HepG2 (cell line): Measurements from ENCODE around the gene RPS6KA2. TPM values are rescaled to one million over a fixed set of nuclear protein-coding genes. Genes with fewer than 3 reads are reported as not detected.

Experiments
- BHLHE40 ChIP-seq: IDR thresholded peaks from 2 replicates; pipeline ENCODE4 v1.6.1; 2011; ENCODE audit warnings: low read length, improper control_type of control experiment
- FOSL2 ChIP-seq: sonication (generic); formaldehyde crosslinking; IDR thresholded peaks from 2 replicates; pipeline ENCODE4 v1.4.0; 2020; ENCODE audit warnings: missing genetic modification reagents
- FOXK1 ChIP-seq: sonication (generic); formaldehyde crosslinking; IDR thresholded peaks from 2 replicates; pipeline ENCODE4 v1.4.0; 2020; ENCODE audit warnings: low read depth, missing genetic modification reagents, borderline replicate concordance
- KMT2B ChIP-seq: IDR thresholded peaks from 2 replicates; pipeline ENCODE4 v1.6.1; 2016; ENCODE audit warnings: missing genetic modification reagents, missing compliant biosample characterization
- MYNN ChIP-seq: sonication (generic); formaldehyde crosslinking; IDR thresholded peaks from 2 replicates; pipeline ENCODE4 v1.4.0; 2020; ENCODE audit warnings: mild to moderate bottlenecking, low read depth, missing genetic modification reagents
- SIX1 ChIP-seq: sonication (generic); formaldehyde crosslinking; IDR thresholded peaks from 2 replicates; pipeline ENCODE4 v1.4.0; 2020; ENCODE audit warnings: missing genetic modification reagents, borderline replicate concordance
- ZFP90 ChIP-seq: sonication (generic); formaldehyde crosslinking; IDR thresholded peaks from 2 replicates; pipeline ENCODE4 v1.8.0; 2022; ENCODE audit warnings: missing genetic modification reagents, mild to moderate bottlenecking, inconsistent platforms, borderline replicate concordance
- ZNF256 ChIP-seq: sonication (generic); formaldehyde crosslinking; conservative IDR thresholded peaks from 2 replicates; pipeline ENCODE4 v1.4.0; 2020; ENCODE audit warnings: missing genetic modification reagents
- ZNF317 ChIP-seq: sonication (generic); formaldehyde crosslinking; IDR thresholded peaks from 2 replicates; pipeline ENCODE4 v1.5.0; 2020; ENCODE audit warnings: mild to moderate bottlenecking, missing genetic modification reagents
- ZNF766 ChIP-seq: sonication (generic); formaldehyde crosslinking; IDR thresholded peaks from 2 replicates; pipeline ENCODE4 v1.5.0; 2020; ENCODE audit warnings: missing genetic modification reagents, borderline replicate concordance
- ZSCAN22 ChIP-seq: sonication (generic); formaldehyde crosslinking; IDR thresholded peaks from 2 replicates; pipeline ENCODE4 v1.4.0; 2020; ENCODE audit warnings: mild to moderate bottlenecking, missing genetic modification reagents
- polyA plus RNA-seq, 8 experiments: library from polyadenylated mRNA; depleted of rRNA in 3 of 8; stranded (reverse) in 7 of 8; unstranded in 1 of 8; fragments of >200 nt; fragmentation: Illumina TruSeq in 4 of 8; extraction: Trizol in 4 of 8; gene quantifications; 2 replicates each; pipeline versions ENCODE4 v1.2.1 to v1.2.3, GENCODE V29; 2011 to 2016; ENCODE audit warnings: low read depth in 4 of 8, missing spikeins in 1 of 8, mixed read lengths in 1 of 8; ENCODE audit not compliant: insufficient read depth in 1 of 8
- total RNA-seq, 5 experiments: library from RNA; depleted of rRNA; stranded (reverse); fragments of >200 nt; fragmentation: Illumina TruSeq; extraction: Trizol; gene quantifications; 2 replicates each; pipeline ENCODE4 v1.2.3, GENCODE V29; 2016; ENCODE audit warnings: low read depth in 1 of 5
- TF ChIP-seq, protein P1 (sequence below): sonication (generic); formaldehyde crosslinking; IDR thresholded peaks from 2 replicates; pipeline ENCODE4 v1.5.0; 2020; ENCODE audit warnings: mild to moderate bottlenecking, missing genetic modification reagents, moderate library complexity
- TF ChIP-seq, protein P2 (sequence below): IDR thresholded peaks from 2 replicates; pipeline ENCODE4 v1.6.1; 2016; ENCODE audit warnings: low read depth, control low read depth
- TF ChIP-seq, protein P3 (sequence below): sonication (generic); formaldehyde crosslinking; IDR thresholded peaks from 2 replicates; pipeline ENCODE4 v1.5.1; 2020; ENCODE audit warnings: missing genetic modification reagents, mild to moderate bottlenecking, borderline replicate concordance
- TF ChIP-seq, protein P4 (sequence below): sonication (generic); formaldehyde crosslinking; IDR thresholded peaks from 2 replicates; pipeline ENCODE4 v1.8.1; 2023; ENCODE audit warnings: mild to moderate bottlenecking, moderate library complexity, missing genetic modification reagents
- TF ChIP-seq, protein P5 (sequence below): sonication (generic); formaldehyde crosslinking; IDR thresholded peaks from 2 replicates; pipeline ENCODE4 v1.5.1; 2020; ENCODE audit warnings: mild to moderate bottlenecking, missing genetic modification reagents, moderate library complexity

The RPS6KA2 gene
- total and polyA plus RNA-seq, 2 of the 13 experiments (the other 11 are each of a cell fraction or from before 2014, with no cell fraction given), result 0.22 to 0.38 TPM

DNA sequence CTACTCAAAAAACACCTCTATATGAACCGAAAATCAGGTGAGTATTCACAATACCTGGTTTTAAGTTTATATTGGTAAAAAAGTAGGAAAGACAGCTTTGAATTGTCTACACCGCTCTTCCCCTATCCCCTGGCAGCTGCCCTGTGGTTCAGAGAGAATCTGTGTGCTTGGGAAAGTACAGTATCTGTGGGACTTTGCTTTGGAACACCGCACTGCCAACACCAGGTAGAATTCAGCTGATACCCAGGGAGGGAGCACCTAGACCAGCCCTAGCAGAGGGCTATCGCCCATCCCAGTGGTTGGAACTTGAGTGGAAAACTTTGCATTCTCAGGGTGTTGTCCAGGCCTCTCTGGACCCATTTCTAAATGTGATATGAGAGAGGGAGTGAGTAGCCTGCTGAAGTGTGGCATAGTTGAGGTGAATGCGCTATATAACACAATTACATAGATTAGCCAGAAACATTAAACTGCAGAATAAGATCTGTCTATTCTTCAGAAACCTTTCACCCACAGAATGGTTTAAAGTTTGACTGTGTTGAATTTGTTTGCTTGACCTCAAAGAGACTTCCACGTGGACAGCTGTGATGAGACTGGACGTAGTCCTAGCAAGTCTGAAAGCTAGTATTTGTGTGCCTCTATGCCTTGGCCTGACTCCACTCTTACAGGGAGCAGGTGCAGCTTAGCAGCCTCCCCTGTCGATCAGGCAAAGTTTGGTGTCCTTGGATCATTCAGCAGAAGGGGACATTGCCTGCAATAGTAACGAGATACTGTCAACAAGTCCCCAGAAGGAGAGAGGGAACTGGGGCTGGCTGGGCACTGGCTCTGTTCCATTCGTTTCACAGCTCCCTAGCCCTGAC lies 232.8 kb downstream of the RPS6KA2 start (continued):
- TF ChIP-seq SIX1 (peak; percentile 46; the same call in 1 of the 2 replicates), MYNN (no peak), ZFP90 (peak; percentile 65; the same call in 1 of the 2 replicates), ZNF256 (CRISPR knock-in tag) (0 out of 2 replicates have a peak, but pooled peaks have one; percentile 48), ZSCAN22 (0 out of 2 replicates have a peak, but pooled peaks have one; percentile 44), ZNF317 (CRISPR knock-in tag) (peak; percentile 67; the same call in 1 of the 2 replicates), KMT2B (CRISPR knock-in tag) (no peak), FOSL2 (CRISPR knock-in tag) (0 out of 2 replicates have a peak, but pooled peaks have one; percentile 5), FOXK1 (CRISPR knock-in tag) (peak; percentile 64; the same call in 1 of the 2 replicates), BHLHE40 (no peak), ZNF766 (CRISPR knock-in tag) (peak; percentile 79; the same call in 1 of the 2 replicates)
- TF ChIP-seq, protein P1, sequence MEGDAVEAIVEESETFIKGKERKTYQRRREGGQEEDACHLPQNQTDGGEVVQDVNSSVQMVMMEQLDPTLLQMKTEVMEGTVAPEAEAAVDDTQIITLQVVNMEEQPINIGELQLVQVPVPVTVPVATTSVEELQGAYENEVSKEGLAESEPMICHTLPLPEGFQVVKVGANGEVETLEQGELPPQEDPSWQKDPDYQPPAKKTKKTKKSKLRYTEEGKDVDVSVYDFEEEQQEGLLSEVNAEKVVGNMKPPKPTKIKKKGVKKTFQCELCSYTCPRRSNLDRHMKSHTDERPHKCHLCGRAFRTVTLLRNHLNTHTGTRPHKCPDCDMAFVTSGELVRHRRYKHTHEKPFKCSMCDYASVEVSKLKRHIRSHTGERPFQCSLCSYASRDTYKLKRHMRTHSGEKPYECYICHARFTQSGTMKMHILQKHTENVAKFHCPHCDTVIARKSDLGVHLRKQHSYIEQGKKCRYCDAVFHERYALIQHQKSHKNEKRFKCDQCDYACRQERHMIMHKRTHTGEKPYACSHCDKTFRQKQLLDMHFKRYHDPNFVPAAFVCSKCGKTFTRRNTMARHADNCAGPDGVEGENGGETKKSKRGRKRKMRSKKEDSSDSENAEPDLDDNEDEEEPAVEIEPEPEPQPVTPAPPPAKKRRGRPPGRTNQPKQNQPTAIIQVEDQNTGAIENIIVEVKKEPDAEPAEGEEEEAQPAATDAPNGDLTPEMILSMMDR (CRISPR knock-in tag), result peak; percentile 58
- TF ChIP-seq, protein P2, sequence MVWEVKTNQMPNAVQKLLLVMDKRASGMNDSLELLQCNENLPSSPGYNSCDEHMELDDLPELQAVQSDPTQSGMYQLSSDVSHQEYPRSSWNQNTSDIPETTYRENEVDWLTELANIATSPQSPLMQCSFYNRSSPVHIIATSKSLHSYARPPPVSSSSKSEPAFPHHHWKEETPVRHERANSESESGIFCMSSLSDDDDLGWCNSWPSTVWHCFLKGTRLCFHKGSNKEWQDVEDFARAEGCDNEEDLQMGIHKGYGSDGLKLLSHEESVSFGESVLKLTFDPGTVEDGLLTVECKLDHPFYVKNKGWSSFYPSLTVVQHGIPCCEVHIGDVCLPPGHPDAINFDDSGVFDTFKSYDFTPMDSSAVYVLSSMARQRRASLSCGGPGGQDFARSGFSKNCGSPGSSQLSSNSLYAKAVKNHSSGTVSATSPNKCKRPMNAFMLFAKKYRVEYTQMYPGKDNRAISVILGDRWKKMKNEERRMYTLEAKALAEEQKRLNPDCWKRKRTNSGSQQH (CRISPR knock-in tag), result peak; percentile 37; the same call in 1 of the 2 replicates
- TF ChIP-seq, protein P3, sequence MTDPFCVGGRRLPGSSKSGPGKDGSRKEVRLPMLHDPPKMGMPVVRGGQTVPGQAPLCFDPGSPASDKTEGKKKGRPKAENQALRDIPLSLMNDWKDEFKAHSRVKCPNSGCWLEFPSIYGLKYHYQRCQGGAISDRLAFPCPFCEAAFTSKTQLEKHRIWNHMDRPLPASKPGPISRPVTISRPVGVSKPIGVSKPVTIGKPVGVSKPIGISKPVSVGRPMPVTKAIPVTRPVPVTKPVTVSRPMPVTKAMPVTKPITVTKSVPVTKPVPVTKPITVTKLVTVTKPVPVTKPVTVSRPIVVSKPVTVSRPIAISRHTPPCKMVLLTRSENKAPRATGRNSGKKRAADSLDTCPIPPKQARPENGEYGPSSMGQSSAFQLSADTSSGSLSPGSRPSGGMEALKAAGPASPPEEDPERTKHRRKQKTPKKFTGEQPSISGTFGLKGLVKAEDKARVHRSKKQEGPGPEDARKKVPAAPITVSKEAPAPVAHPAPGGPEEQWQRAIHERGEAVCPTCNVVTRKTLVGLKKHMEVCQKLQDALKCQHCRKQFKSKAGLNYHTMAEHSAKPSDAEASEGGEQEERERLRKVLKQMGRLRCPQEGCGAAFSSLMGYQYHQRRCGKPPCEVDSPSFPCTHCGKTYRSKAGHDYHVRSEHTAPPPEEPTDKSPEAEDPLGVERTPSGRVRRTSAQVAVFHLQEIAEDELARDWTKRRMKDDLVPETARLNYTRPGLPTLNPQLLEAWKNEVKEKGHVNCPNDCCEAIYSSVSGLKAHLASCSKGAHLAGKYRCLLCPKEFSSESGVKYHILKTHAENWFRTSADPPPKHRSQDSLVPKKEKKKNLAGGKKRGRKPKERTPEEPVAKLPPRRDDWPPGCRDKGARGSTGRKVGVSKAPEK, result 0 out of 2 replicates have a peak, but pooled peaks have one; percentile 38
- TF ChIP-seq, protein P4, sequence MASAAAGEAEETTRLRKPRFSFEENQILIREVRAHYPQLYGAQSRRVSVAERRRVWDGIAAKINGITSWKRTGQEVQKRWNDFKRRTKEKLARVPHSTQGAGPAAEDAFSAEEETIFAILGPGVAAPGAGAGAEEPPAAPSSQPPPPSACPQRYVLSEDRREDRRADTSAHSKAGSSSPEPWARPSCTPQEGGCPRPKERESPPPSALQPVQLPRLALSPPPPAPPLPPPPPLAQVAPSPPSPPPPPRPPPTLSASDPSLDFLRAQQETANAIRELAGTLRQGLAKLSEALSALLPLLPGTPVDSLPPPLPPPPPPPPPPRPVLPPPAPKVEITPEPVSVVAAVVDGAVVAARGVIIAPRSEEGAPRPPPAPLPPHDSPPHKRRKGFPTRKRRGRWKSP (CRISPR knock-in tag), result peak; percentile 58; the same call in 1 of the 2 replicates
- TF ChIP-seq, protein P5, sequence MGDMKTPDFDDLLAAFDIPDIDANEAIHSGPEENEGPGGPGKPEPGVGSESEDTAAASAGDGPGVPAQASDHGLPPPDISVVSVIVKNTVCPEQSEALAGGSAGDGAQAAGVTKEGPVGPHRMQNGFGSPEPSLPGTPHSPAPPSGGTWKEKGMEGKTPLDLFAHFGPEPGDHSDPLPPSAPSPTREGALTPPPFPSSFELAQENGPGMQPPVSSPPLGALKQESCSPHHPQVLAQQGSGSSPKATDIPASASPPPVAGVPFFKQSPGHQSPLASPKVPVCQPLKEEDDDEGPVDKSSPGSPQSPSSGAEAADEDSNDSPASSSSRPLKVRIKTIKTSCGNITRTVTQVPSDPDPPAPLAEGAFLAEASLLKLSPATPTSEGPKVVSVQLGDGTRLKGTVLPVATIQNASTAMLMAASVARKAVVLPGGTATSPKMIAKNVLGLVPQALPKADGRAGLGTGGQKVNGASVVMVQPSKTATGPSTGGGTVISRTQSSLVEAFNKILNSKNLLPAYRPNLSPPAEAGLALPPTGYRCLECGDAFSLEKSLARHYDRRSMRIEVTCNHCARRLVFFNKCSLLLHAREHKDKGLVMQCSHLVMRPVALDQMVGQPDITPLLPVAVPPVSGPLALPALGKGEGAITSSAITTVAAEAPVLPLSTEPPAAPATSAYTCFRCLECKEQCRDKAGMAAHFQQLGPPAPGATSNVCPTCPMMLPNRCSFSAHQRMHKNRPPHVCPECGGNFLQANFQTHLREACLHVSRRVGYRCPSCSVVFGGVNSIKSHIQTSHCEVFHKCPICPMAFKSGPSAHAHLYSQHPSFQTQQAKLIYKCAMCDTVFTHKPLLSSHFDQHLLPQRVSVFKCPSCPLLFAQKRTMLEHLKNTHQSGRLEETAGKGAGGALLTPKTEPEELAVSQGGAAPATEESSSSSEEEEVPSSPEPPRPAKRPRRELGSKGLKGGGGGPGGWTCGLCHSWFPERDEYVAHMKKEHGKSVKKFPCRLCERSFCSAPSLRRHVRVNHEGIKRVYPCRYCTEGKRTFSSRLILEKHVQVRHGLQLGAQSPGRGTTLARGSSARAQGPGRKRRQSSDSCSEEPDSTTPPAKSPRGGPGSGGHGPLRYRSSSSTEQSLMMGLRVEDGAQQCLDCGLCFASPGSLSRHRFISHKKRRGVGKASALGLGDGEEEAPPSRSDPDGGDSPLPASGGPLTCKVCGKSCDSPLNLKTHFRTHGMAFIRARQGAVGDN, result peak; percentile 50; the same call in 1 of the 2 replicates
